SK-MEL-5 (cell line): ENCODE measurements around the gene HAPLN3. TPM values are rescaled to one million over a fixed set of nuclear protein-coding genes. Genes with fewer than 3 reads are reported as not detected.

Source experiments
- DNase-seq: peaks from one replicate; pipeline ENCODE4 v3.0.0-alpha.2; 2016; ENCODE audit warnings: low read depth, low spot score
- in situ Hi-C: cut with HindIII; loops from 2 replicates; pipeline ENCODE4 v1.10.0; 2016; ENCODE audit warnings: low sequenced_read_pairs, high pct_unique_total_duplicates, low pct_unique_long_range_greater_than_20kb
- total RNA-seq: library from RNA; depleted of rRNA; stranded (reverse); fragments of >200 nt; shearing (Covaris generic); gene quantifications from 2 replicates; pipeline ENCODE4 v1.2.3, GENCODE V29; 2014

The HAPLN3 gene
- total RNA-seq, 1 experiment from 2014 or later: 3.5 TPM

- DNase-seq: no peak
- in situ Hi-C loops: no loop called here
Observed at GRCh38 chr15:88901508-88902220, 6.3 kb upstream of the HAPLN3 start.

GRCh38 chr15:88900982-88901418, 5.7 kb upstream of the HAPLN3 start:
- no peak for DNase-seq
- in situ Hi-C loops: no loop called here

GRCh38 chr15:88900309-88900981, 5.1 kb upstream of the HAPLN3 start:
- in situ Hi-C loops: no loop called here
- DNase-seq: peak; percentile 58

- DNase-seq: no peak
- in situ Hi-C loops: no loop called here
Observed at GRCh38 chr15:88899251-88899650, 3.9 kb upstream of the HAPLN3 start.

- in situ Hi-C loops: no loop called here
Observed at GRCh38 chr15:88898736-88899135, 3.4 kb upstream of the HAPLN3 start.

GRCh38 chr15:88897456-88898194, 2.3 kb upstream of the HAPLN3 start:
- in situ Hi-C loops: no loop called here
- peak; percentile 86 for DNase-seq

More at GRCh38 chr15:88898736-88899135, 3.4 kb upstream of the HAPLN3 start:
- DNase-seq: no peak

- DNase-seq: no peak
Observed at GRCh38 chr15:88897142-88897455, 1.8 kb upstream of the HAPLN3 start.

GRCh38 chr15:88896333-88897033, 1.1 kb upstream of the HAPLN3 start:
- DNase-seq: no peak

More at GRCh38 chr15:88897142-88897455, 1.8 kb upstream of the HAPLN3 start:
- in situ Hi-C loops: no loop called here

DNA sequence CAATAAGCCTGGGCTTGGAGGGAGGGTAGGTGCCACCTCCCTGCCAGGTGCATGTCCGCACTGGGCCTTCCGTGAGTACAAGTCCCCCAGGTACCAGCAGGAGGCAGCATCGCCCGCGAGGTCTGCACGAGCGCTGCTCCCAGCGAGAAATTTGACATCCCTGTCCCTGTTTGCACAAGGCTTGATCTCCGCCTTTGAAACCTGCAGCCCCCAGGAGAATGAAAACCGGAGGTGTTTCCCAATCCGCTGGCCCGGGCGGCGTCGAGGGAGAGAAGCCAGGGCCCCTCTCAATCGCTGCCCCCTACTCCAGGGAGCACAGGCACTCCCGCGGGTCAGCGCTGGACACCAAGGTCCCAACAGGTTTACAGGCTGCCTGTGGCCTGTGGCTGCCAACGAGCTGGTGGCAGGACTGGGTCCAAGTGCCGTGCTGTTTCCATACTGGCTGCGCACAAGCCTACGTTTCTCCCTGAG, 961 bp downstream of the HAPLN3 start:
- DNase-seq: peak; percentile 44
- in situ Hi-C loops: no loop called here

More at GRCh38 chr15:88896333-88897033, 1.1 kb upstream of the HAPLN3 start:
- in situ Hi-C loops: no loop called here

DNA sequence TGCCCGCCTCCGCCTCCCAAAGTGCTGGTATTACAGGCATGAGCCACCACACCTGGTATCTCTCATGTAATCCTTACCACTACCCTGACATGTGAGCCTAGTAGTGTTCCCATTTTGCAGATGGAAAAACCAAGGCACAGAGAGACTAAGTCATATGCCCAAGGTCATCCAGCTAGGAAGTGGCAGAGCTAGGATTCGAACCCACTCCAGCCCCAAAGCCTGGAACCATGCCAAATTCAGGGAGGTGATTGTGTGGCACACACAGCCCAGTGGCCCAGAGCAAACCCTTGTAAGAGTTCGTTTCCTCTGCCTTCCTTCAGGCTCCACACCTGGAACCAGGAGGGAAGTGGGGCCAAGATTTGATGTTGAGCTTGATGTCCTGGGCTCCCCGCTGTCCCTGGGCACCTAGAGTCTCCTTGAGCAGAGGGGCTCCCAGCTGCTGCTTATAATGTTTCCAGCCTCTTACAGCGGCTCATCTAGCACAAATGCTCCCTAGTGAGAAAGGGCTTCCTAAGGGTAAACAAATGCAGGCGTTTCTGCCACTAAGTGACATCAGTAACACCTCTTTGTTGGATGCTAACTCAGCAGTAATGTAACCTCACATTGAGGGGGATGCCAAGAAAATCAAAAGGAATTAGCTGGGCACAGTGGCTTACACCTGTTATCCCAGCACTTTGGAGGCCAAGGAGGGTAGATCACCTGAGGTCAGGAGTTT, 3.6 kb downstream of the HAPLN3 start:
- DNase-seq: no peak
- in situ Hi-C loops: no loop called here

- DNase-seq: no peak
- in situ Hi-C loops: no loop called here
Observed at GRCh38 chr15:88890495-88890894, 4.8 kb downstream of the HAPLN3 start.

DNA sequence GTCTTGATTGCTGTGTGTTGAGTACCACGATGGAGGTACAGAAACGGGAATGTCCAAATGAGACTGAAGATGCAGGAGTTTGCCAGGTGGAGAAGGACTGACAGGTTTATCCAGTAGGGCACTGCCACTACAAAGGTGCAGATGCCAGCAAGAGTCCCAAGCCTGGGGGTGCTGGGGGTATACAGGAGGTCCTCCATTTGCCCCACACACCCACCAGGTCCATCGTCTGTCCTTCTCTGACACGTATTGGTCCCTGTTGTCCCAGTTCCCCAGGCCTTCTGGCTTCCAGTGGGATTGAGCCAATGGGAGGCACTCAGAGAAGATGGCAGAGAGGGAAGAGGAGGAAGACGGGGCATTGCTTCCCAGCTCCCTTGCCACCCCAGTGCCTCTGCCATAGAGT, 6.6 kb downstream of the HAPLN3 start:
- DNase-seq: no peak
- in situ Hi-C loops: no loop called here

GRCh38 chr15:88887068-88887580, 8.2 kb downstream of the HAPLN3 start:
- in situ Hi-C loops: no loop called here
- DNase-seq: no peak

- DNase-seq: no peak
- in situ Hi-C loops: no loop called here
Observed at GRCh38 chr15:88882785-88883184, 12.6 kb downstream of the HAPLN3 start.

- DNase-seq: no peak
- in situ Hi-C loops: no loop called here
Observed at GRCh38 chr15:88881775-88882174, 13.6 kb downstream of the HAPLN3 start.

DNA sequence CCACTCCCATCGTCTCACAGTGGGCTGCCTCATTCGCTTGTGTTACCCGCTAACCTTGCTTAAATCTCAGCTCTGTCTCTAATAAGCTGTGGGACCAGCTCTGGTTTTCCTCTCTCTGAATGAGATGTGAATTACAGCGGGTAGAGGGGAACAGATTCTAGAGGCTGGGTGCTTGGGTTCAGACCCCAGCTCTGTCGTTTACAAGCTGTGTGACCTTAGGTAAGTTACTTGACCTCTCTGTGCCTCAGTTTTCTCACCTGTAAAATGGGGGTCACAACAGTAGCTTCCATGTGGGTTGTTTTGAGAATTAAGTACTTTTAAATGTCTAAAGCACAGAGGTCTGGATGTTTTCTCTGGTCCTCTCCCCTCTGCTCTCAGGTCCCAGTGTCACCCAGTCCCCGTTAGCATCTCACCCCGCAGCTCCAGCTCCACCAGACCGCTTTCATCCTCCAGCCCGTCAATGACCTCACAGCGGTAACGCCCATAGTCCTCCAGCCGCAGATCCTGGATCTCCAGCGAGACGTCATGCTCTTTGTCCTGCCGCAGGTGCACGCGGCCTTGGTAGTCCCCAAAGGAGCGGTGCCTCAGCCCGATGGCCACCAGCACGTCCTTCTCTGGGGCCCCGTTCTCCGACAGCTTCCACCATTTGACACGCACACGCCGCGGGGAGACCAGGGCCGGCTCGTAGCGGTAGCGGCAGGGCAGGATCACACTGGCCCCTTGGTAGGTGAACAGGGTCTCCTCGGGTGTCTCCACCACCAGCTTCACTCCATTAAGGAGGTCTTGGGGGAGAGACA, 14.2 kb downstream of the HAPLN3 start:
- in situ Hi-C loops: no loop called here

More for the DNA sequence above, 14.2 kb downstream of the HAPLN3 start:
- DNase-seq: no peak
